NCI-H2081 (cell line): ENCODE data around the gene FXR1.
"Not testable (repeated sequence)": the region's sequence is repeated elsewhere in the genome, so short reads cannot be mapped to it uniquely, and the experiment has no call there.

Source experiments
- DNase-seq, 2 experiments: peaks; one replicate each; lab custom pipeline; 2025; lab: John Stamatoyannopoulos, UW

FXR1 gene

GRCh38 chr3:180934638-180935037 lies 22.2 kb downstream of the FXR1 start:
- DNase-seq = no peak

DNA sequence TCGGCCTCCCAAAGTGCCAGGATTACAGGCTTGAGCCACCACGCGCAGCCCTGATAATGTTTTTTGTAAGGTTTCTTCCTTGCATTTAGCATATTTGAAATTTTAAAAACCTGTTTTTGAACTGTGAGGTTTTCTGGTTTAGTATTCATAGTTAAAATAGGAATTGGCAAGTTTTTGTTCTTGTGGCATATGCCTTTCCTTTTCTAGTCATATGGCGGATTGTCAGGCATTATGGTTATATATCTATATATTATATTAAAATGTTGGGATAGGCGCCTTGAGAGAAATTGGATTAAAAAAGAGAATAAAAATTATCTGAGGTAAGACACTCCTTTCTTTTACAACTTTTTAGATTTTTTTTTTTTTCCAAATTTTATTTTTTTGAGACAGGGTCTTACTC lies 28.4 kb downstream of the FXR1 start:
- DNase-seq = no peak

GRCh38 chr3:180947761-180948390 lies 35.4 kb downstream of the FXR1 start:
- no peak for DNase-seq

DNA sequence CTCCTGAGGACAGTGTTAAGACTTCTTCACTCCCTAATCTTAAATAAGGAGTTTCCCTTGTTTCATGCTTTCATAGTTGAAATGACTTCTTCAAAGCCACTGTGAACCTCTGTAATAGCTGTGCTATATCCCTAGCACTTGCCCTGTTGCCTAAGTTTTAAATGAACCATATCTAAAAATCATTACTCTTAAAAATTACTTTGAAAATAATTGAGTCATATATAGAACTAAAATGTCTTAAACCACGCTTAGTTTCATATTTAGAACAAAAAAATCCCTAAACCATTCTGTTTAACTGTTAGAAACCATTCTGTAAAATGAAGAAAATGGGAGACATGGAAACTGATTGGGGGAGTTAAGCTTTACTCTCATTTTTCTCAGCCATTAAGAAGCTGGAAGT lies 47.2 kb downstream of the FXR1 start:
- DNase-seq = no peak

DNA sequence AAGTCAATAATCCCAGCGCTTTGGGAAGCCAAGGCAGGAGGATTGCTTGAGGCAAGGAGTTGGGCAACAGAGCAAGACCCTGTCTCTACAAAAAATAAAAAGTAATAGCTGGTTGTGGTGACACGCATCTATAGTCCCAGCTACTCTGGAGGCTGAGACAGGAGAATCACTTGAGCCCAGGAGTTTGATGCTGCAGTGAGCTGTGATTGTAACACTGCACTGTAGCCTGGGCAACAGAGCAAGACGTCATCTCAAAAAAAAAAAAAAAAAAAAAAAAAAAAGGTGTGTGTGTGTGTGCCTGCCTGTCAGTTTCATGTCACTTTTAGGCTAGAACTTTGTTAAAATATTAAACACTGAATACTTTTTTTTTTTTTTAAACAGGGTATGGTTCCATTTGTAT lies 48.6 kb downstream of the FXR1 start:
- no peak for DNase-seq

- DNase-seq = no peak
Observed at GRCh38 chr3:180961552-180961951, 49.1 kb downstream of the FXR1 start.

- no peak for DNase-seq
Observed at GRCh38 chr3:180962530-180962929, 50.1 kb downstream of the FXR1 start.

DNA sequence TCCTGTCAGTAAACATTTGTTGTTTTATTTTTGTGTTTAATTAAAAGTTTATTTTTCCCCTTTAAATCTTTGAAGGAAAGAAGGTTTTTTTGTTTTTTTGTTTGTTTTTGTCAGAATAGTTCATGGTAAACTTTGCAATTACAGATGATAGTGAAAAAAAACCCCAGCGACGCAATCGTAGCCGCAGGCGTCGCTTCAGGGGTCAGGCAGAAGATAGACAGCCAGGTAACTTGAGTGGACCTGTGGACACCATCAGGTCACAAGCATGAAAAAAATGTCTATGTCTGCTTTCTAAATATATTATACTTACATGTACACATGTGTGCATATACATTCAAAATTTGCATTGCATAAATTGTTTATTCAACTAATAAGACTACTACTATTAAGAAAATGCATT lies 58.5 kb downstream of the FXR1 start:
- DNase-seq = no peak

DNA sequence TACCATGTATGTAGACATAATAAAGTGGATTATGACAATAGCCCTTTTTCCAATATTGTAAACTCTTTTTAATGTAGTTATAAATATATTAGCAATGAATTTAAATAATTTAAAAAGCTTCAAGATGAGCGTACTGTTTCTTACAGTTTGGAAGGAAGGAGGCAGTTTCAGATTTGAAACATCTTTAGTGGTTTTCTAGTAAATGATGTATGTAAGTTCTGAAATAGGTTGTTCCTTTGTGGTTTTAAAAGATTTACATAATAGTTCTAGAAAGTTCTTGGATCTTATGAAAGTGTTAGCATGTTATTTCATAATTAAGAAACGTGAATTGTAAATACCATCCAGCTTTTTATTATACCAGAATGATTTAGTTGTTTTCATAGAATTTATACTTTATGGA lies 61.1 kb downstream of the FXR1 start:
- DNase-seq = no peak

- no peak for DNase-seq
Observed at GRCh38 chr3:180974286-180974685, 61.8 kb downstream of the FXR1 start.

DNA sequence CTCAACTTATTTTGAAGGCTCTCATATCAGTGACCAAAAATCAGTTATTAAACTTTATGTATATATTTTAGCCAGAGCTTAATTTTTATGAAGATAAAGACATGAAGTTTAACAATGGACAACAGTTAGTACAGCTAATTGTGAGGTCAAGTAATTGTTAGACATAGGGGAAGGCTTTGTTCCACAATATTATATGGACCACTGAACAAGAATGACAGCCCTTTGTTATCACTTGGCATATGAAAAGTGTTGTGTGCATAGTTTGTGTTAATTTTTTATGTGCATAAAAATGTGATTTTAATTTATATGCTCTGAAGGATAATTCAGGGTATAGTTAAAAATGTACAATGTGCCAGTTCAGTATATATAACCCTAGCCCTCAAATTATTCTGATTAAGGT lies 65.0 kb downstream of the FXR1 start:
- DNase-seq = no peak

DNA sequence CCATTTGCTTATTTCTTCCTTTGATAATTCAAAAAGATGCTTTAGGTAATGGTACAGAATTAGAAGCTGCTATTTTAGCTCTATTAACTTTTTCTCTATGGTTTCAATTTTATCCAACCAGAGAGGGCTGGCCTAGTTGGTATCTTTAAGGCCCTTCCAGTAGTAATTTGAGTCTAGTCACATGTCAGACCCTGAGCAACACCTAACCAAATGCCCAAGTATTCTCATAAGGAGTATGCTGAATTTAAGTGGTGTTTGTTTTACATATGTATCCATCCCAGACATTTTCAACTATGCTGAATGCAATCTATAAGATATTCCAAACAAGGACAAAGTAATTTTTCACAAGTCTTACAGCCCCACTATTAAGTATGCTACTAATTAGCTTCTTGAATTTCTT lies 67.5 kb downstream of the FXR1 start:
- no peak for DNase-seq

DNA sequence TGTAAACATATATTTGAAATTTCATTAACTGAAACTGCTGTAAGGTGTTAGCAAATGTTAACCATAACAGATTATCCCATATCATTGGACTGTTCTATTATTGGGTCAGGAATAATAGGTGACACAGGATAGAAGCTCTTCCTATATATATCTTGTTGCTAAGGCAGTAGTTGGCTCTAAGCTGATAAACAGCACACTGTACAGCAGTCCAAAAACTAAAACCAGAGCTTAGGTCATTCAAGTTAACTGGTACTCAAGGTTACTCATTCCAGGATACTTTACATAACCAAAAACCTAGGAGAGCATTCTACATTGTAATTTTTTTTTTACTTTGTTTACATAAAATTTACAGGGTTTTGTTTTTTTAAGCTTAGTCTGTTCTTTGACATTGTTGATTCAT lies 68.1 kb downstream of the FXR1 start:
- DNase-seq = no peak

GRCh38 chr3:180981912-180982311 lies 69.4 kb downstream of the FXR1 start:
- DNase-seq = no peak

DNA sequence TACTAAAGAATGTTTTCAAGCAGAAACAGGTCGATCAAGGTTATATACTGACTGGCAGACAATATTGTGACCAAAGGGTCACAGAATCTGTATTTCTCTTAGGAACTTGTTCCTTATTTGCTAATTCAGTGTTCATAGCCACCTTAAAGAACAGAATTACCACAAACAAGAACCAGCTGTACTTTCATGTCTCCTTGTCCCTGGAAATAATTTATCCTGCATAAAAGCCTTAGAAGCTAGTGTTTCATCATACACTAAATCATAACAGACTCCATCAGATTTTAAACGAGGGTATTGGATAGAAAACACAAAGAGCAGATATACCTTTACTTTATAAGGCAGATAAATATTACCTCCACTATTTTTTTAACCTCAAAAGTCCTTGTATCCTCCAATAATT lies 70.7 kb downstream of the FXR1 start:
- DNase-seq = no peak

DNA sequence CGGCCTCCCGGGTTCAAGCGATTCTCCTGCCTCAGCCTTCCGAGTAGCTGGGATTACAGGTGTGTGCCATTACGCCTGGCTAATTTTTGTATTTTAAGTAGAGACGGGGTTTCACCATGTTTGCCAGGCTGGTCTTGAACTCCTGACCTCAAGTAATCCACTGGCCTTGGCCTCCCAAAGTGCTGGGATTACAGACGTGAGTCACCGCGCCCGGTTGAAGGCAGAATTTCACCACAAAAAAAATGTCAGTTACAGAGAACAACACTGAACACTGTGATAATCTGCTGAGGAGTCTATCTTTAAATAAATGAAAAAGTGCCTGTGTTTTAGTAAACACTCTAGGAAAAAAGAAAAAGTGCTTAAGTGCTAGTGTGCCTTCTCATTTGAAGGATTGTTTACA lies 73.9 kb downstream of the FXR1 start:
- DNase-seq = not testable (repeated sequence)

DNA sequence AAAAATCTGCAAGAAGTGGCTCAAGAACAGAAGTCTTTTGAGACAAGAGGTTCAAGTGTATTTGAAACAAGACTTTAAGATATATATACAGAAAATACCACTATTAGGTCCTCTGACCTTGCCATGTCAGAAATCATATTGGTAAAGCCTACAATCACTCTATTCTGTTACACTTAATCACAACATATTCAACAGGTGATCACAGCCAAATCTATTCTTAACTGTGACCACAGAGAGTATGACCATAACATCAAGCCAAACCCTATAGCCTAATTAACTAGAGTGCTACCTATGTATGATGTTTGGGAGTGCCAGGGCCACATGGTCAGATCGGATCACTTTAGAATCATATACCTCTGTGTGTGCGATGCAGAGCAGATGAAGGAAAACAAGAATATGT lies 74.9 kb downstream of the FXR1 start:
- DNase-seq = no peak

DNA sequence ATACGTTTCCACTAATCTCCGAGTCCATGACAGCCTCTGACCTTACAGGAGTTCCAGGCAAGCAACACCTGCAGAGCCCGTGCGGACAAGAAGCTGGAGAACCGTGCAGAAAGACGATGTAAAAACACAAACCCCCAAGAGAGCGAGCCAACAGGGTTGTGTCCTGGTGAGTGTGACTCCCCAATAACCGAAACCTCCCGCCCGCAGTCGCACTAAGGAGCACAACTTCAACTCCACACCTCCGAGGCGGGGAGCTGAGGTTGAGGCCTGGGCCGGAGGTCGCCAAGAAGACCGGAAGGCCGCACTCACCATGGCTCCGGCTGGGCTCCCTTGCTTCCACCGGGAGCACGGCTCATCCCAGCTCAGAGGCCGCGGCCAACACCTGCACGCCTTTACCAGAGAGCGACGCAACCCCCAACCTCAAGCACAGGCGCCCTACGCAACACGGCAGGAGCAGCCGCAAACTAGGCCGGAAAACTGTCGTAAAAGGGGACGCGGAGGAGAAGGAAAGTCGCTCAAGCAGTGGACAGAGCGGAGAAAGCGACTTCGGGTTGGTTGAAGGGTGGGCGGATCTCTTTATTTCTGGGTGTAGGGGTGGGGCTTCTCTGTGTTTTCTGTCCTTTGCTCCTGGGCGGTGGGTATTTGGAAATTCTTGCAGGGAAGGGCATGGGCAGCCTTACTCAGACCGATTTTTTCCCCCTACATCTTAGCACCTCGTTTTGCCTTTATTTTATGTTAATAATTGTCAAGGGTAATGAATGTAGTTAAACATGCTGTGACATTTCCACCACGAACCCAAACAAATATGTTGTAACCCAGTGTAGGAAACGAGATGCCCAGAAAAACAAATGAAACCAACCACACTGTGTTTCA lies 77.1 kb downstream of the FXR1 start, which contains the start of gene DNAJC19:
Gene DNAJC19, minus strand, starts transcription at position 446 of the 873 bp plus-strand sequence. Its CDS starts 134 bp downstream, at position 312.
- DNase-seq = peak; percentile 100

GRCh38 chr3:180990505-180990904 lies 78.0 kb downstream of the FXR1 start:
- no peak for DNase-seq

GRCh38 chr3:180996415-180996932 lies 84.0 kb downstream of the FXR1 start:
- no peak for DNase-seq

- DNase-seq = not testable (repeated sequence)
Observed at GRCh38 chr3:181002331-181002730, 89.9 kb downstream of the FXR1 start.

DNA sequence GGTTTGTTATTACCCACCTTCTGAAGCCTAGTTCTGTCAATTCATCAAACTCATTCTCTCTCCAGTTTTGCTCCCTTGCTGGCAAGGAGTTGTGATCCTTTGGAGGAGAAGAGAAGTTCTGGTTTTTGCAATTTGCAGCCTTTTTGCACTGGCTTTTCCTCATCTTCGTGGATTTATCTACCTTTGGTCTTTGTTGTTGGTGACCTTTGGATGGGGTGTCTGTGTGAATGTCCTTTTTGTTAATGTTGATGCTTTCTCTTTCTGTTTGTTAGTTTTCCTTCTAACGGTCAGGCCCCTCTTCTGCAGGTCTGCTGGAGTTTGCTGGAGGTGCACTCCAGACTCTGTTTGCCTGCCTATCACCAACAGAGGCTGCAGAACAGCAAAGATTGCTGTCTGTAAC lies 91.0 kb downstream of the FXR1 start:
- DNase-seq = not testable (repeated sequence)

- no peak for DNase-seq
Observed at GRCh38 chr3:181006541-181006940, 94.1 kb downstream of the FXR1 start.
